H1 (cell line): ENCODE results near the gene AIF1.

ENCODE experiments used
- CTCF ChIP-seq, 3 experiments: IDR thresholded peaks; 1 replicate in 2 of 3; 2 replicates in 1 of 3; pipeline versions ENCODE4 v1.5.1 to v1.6.1; 2011; ENCODE audit warnings: low read length in 3 of 3, mild to moderate bottlenecking in 3 of 3, inconsistent platforms in 2 of 3, low read depth in 1 of 3, moderate library complexity in 1 of 3; ENCODE audit not compliant: insufficient read depth in 1 of 3; ENCODE audit errors: control extremely low read depth in 1 of 3
- EGR1 ChIP-seq: IDR thresholded peaks from 2 replicates; pipeline ENCODE4 v1.6.1; 2011; ENCODE audit warnings: low read depth, low read length, borderline replicate concordance
- GABPA ChIP-seq: IDR thresholded peaks from 2 replicates; pipeline ENCODE4 v1.6.1; 2011; ENCODE audit warnings: mild to moderate bottlenecking, low read length, moderate library complexity, borderline replicate concordance; ENCODE audit not compliant: insufficient read depth
- MAFK ChIP-seq: IDR thresholded peaks from 2 replicates; pipeline ENCODE4 v1.6.1; 2012; ENCODE audit warnings: low read depth, mild to moderate bottlenecking, improper control_type of control experiment, low read length
- POLR2A ChIP-seq, 2 experiments: IDR thresholded peaks; 1 replicate in 1 of 2; 2 replicates in 1 of 2; pipeline ENCODE4 v1.6.1; 2011; ENCODE audit warnings: low read depth in 2 of 2, low read length in 2 of 2, mild to moderate bottlenecking in 2 of 2; ENCODE audit errors: control extremely low read depth in 1 of 2
- POLR2AphosphoS5 ChIP-seq: IDR thresholded peaks from 2 replicates; pipeline ENCODE4 v1.6.1; 2011; ENCODE audit warnings: low read depth, low read length

- no peak for TF ChIP-seq CTCF (IDR thresholded peaks at IDR 0.05; ENCODE audit: control extremely low read depth in 1 of 3, insufficient read depth in 1 of 3, low read depth in 1 of 3, low read length in 3 of 3)
- no peak for TF ChIP-seq POLR2AphosphoS5
- 0 out of 3 replicates have a peak, but pooled peaks of 1 of the 2 experiments have one; percentile 19 for TF ChIP-seq POLR2A (IDR thresholded peaks at IDR 0.05; ENCODE audit: control extremely low read depth in 1 of 2, low read depth in 2 of 2, low read length in 2 of 2)
- TF ChIP-seq EGR1, result no peak
- TF ChIP-seq GABPA, result no peak
- TF ChIP-seq MAFK, result no peak
Measured at GRCh38 chr6:31643818-31644454, 28.9 kb downstream of the AIF1 start.
